Measurements from ENCODE around the gene LAIR2.
"Not testable (repeated sequence)": the region's sequence is repeated elsewhere in the genome, so short reads cannot be mapped to it uniquely, and the experiment has no call there.

Gene LAIR2

GRCh38 chr19:54489766-54490165 is 12.9 kb upstream of the LAIR2 start:
- Histone ChIP-seq H3K79me2 (ENCODE audit: insufficient read depth, low read length) (peaks cover 2% of the 10 kb centered on the region; the same call in 1 of the 2 replicates), H3K4me3 (ENCODE audit: low read depth in 1 of 2, low read length in 2 of 2) (no peak overlapping the region), H3K4me2 (ENCODE audit: insufficient read depth, low read length) (no peak overlapping the region), H3K9ac (ENCODE audit: low read depth, low read length) (no peak overlapping the region), H3K9me3 (ENCODE audit: insufficient read depth, low read length, severe bottlenecking) (no peaks in the 10 kb centered on the region), H3K36me3 (ENCODE audit: insufficient read depth, low read length) (no peaks in the 10 kb centered on the region), H3K4me1 (ENCODE audit: insufficient read depth, low read length) (no peaks in the 10 kb centered on the region), H3K27ac (ENCODE audit: low read length) (no peak overlapping the region), H2AFZ (ENCODE audit: low read depth, low read length) (no peak overlapping the region), H4K20me1 (ENCODE audit: insufficient read depth, low read length) (no peaks in the 10 kb centered on the region), H3K27me3 (ENCODE audit: insufficient read depth, low read length, poor library complexity) (no peaks in the 10 kb centered on the region)
- DNase-seq (no peak), ATAC-seq (ENCODE audit: insufficient read depth, low read depth) (no peak)
- TF ChIP-seq CTCF (IDR thresholded peaks at IDR 0.05; ENCODE audit: borderline replicate concordance, extremely low read depth, low read length, poor library complexity, severe bottlenecking) (no peak), EZH2 (IDR thresholded peaks at IDR 0.05; ENCODE audit: borderline replicate concordance, low read depth, low read length, severe bottlenecking) (no peak)

DNA sequence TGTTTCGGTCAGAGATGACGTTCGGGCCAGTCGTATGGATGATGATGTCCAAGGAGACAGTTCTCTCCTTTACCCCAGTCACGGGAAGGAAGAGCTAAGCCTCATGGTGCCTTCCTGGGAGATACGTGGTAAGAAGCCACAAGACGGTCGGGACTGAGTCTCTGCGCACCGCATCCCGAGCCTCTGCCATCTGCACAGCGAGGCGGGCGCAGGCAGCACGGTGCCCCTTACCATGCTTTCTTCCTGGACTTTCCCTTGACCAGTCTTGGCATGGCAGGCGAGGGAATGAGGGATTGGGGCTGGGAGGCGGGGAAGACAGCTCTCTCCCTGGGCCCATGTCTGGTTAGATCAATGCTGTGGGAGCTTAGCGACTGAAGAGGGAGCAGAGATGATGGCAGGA is 10.1 kb upstream of the LAIR2 start:
- Histone ChIP-seq H4K20me1 (ENCODE audit: insufficient read depth, low read length) (no peaks in the 10 kb centered on the region; the same call in 1 of the 2 replicates), H3K4me3 (ENCODE audit: low read depth in 1 of 2, low read length in 2 of 2) (no peak overlapping the region), H3K4me2 (ENCODE audit: insufficient read depth, low read length) (no peak overlapping the region), H3K79me2 (ENCODE audit: insufficient read depth, low read length) (peaks cover 2% of the 10 kb centered on the region; the same call in 1 of the 2 replicates), H3K4me1 (ENCODE audit: insufficient read depth, low read length) (peaks cover 6% of the 10 kb centered on the region; the same call in 1 of the 2 replicates), H3K27me3 (ENCODE audit: insufficient read depth, low read length, poor library complexity) (no peaks in the 10 kb centered on the region), H3K36me3 (ENCODE audit: insufficient read depth, low read length) (no peaks in the 10 kb centered on the region), H3K27ac (ENCODE audit: low read length) (no peak overlapping the region), H3K9me3 (ENCODE audit: insufficient read depth, low read length, severe bottlenecking) (no peaks in the 10 kb centered on the region), H3K9ac (ENCODE audit: low read depth, low read length) (peak overlapping the region; percentile 41; the same call in 1 of the 2 replicates), H2AFZ (ENCODE audit: low read depth, low read length) (no peak overlapping the region)
- peak; percentile 64; the same call in 2 of the 3 replicates for ATAC-seq (ENCODE audit: insufficient read depth, low read depth)
- TF ChIP-seq EZH2 (IDR thresholded peaks at IDR 0.05; ENCODE audit: borderline replicate concordance, low read depth, low read length, severe bottlenecking) (no peak), CTCF (IDR thresholded peaks at IDR 0.05; ENCODE audit: borderline replicate concordance, extremely low read depth, low read length, poor library complexity, severe bottlenecking) (no peak)
- DNase-seq, result no peak

GRCh38 chr19:54493056-54493455 is 9.6 kb upstream of the LAIR2 start:
- H4K20me1 ChIP-seq (ENCODE audit: insufficient read depth, low read length); H3K36me3 ChIP-seq (ENCODE audit: insufficient read depth, low read length); H3K9me3 ChIP-seq (ENCODE audit: insufficient read depth, low read length, severe bottlenecking); H3K4me2 ChIP-seq (ENCODE audit: insufficient read depth, low read length); ATAC-seq (ENCODE audit: insufficient read depth, low read depth); H2AFZ ChIP-seq (ENCODE audit: low read depth, low read length); H3K27me3 ChIP-seq (ENCODE audit: insufficient read depth, low read length, poor library complexity); DNase-seq; H3K79me2 ChIP-seq (ENCODE audit: insufficient read depth, low read length): not testable (repeated sequence)
- Histone ChIP-seq H3K4me3 (ENCODE audit: low read depth in 1 of 2, low read length in 2 of 2) (peak overlapping the region in 1 of 2 experiments; percentile 40; a peak in 2 of 4 replicates), H3K4me1 (ENCODE audit: insufficient read depth, low read length) (peaks cover 11% of the 10 kb centered on the region), H3K27ac (ENCODE audit: low read length) (peak overlapping the region; percentile 65), H3K9ac (ENCODE audit: low read depth, low read length) (peak overlapping the region; percentile 41)

DNA sequence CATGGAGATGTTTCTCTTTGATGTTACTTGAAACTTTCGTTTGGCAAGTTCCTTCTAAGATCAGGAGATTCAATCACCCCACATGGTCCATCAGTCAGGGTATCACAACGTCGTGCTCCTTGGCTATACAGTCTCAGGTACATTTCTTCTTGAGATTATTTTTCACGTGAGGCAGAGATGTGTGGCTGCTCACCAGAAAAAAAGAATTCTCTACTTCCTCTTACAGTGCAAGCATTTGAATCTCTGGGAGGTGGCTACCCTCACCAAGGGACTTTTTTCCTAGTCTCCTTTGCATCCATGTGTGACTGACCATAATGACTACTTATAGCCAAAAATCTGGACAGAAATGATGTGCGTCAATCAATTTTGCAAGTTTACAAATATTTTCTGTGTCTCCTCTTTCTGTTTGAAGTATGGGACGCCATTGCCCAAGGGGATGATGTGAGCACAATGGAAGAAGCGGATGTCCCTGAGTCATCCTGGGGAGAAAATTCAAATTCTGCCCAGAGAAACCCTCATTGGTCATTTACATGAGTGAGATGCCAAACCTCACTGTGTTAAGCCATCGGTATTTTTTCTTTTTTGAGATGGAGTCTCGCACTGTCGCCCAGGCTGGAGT is 8.6 kb upstream of the LAIR2 start:
- no peak overlapping the region for H3K4me2 ChIP-seq (ENCODE audit: insufficient read depth, low read length)
- H3K27me3 ChIP-seq (ENCODE audit: insufficient read depth, low read length, poor library complexity), result peaks cover 1% of the 10 kb centered on the region
- peaks cover 5% of the 10 kb centered on the region; the same call in 1 of the 2 replicates for H3K79me2 ChIP-seq (ENCODE audit: insufficient read depth, low read length)
- ATAC-seq (ENCODE audit: insufficient read depth, low read depth), result no peak
- H3K4me1 ChIP-seq (ENCODE audit: insufficient read depth, low read length), result peaks cover 21% of the 10 kb centered on the region
- no peak overlapping the region for H3K27ac ChIP-seq (ENCODE audit: low read length)
- H3K36me3 ChIP-seq (ENCODE audit: insufficient read depth, low read length), result no peaks in the 10 kb centered on the region
- DNase-seq, result no peak
- no peak overlapping the region for H3K9ac ChIP-seq (ENCODE audit: low read depth, low read length)
- no peak overlapping the region for H2AFZ ChIP-seq (ENCODE audit: low read depth, low read length)
- H3K4me3 ChIP-seq (ENCODE audit: low read depth in 1 of 2, low read length in 2 of 2), result no peak overlapping the region
- no peaks in the 10 kb centered on the region for H3K9me3 ChIP-seq (ENCODE audit: insufficient read depth, low read length, severe bottlenecking)
- H4K20me1 ChIP-seq (ENCODE audit: insufficient read depth, low read length), result no peaks in the 10 kb centered on the region; the same call in 1 of the 2 replicates
- no peak for TF ChIP-seq EZH2 (IDR thresholded peaks at IDR 0.05; ENCODE audit: borderline replicate concordance, low read depth, low read length, severe bottlenecking)
- no peak for TF ChIP-seq CTCF (IDR thresholded peaks at IDR 0.05; ENCODE audit: borderline replicate concordance, extremely low read depth, low read length, poor library complexity, severe bottlenecking)

DNA sequence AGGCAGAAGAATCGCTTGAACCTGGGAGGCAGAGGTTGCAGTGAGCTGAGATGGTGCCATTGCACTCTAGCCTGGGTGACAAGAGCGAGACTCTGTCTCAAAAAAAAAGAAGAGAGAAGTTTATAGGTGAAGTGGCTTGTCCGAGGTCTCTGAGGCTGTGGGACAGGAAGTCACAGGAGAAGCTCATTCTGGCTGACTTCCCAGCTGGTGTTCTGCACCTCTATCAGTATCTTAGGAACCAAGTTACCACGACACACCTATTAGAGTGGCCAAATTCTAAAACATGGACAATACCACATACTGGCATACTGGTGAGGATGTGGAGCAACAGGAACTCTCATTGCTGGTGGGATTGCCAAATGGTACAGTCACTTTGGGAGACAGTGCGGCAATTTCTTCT is 7.3 kb upstream of the LAIR2 start:
- H3K27me3 ChIP-seq (ENCODE audit: insufficient read depth, low read length, poor library complexity); H2AFZ ChIP-seq (ENCODE audit: low read depth, low read length); H3K27ac ChIP-seq (ENCODE audit: low read length); H3K4me3 ChIP-seq (ENCODE audit: low read depth in 1 of 2, low read length in 2 of 2); H3K9ac ChIP-seq (ENCODE audit: low read depth, low read length); H4K20me1 ChIP-seq (ENCODE audit: insufficient read depth, low read length); H3K4me2 ChIP-seq (ENCODE audit: insufficient read depth, low read length); DNase-seq; H3K36me3 ChIP-seq (ENCODE audit: insufficient read depth, low read length); H3K9me3 ChIP-seq (ENCODE audit: insufficient read depth, low read length, severe bottlenecking); H3K79me2 ChIP-seq (ENCODE audit: insufficient read depth, low read length): not testable (repeated sequence)
- peaks cover 22% of the 10 kb centered on the region for H3K4me1 ChIP-seq (ENCODE audit: insufficient read depth, low read length)
- peak; percentile 47; the same call in 1 of the 3 replicates for ATAC-seq (ENCODE audit: insufficient read depth, low read depth)
